GM19239 (cell line): Measurements from ENCODE around the gene SGMS1.
A peak's percentile ranks its signal among the peaks of the same experiment; 100 is the strongest.
"Not testable (repeated sequence)": the region's sequence is repeated elsewhere in the genome, so short reads cannot be mapped to it uniquely, and the experiment has no call there.

ENCODE experiments used
- DNase-seq: peaks from one replicate; pipeline ENCODE4 v3.0.0; 2011; ENCODE audit warnings: low spot score; ENCODE audit not compliant: insufficient read length
- FAIRE-seq: peaks from 2 replicates; lab custom pipeline; 2011; peaks lifted over from hg19 to GRCh38; lab: Jason Lieb, UNC

The SGMS1 gene

DNA sequence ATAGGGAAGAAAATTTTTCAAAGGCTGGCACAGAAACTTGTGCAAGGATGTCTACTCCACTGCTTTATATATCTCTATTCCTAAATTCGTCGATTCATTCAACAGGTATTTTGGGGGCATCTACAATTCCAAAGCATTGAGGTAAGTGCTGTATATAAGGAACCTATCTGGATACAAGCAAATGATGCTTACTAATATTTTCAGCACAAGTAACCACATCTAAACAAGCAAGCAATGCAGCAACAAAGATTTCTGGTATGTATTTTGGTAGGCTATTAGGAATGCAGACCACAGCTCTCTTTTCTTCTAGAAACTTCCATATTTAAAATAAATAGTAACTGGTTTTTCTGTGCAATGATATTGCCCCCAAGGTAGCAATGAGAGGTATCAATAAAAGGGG, 183.9 kb downstream of the SGMS1 start:
- no peak for DNase-seq

DNA sequence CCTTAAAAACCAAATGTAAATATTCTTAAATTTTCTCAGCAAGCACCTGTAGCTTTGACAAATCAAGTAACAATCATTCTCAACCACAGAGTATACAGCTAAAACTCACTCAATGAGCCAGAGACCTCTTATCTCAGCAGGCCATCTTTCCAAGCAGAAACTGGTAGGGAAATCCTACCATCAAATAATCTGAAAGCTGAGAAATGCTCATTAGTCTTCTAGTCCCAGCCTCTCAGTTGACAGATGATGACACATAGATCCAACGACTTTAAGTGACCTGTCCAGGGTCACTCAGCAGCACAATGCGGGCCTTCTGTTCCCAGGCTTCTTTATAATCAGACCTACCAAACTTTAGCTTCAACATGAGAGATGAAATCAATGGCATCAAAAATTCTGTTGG, 184.6 kb downstream of the SGMS1 start:
- FAIRE-seq: no peak
- DNase-seq: no peak

More for the DNA sequence above, 183.9 kb downstream of the SGMS1 start:
- no peak for FAIRE-seq

DNA sequence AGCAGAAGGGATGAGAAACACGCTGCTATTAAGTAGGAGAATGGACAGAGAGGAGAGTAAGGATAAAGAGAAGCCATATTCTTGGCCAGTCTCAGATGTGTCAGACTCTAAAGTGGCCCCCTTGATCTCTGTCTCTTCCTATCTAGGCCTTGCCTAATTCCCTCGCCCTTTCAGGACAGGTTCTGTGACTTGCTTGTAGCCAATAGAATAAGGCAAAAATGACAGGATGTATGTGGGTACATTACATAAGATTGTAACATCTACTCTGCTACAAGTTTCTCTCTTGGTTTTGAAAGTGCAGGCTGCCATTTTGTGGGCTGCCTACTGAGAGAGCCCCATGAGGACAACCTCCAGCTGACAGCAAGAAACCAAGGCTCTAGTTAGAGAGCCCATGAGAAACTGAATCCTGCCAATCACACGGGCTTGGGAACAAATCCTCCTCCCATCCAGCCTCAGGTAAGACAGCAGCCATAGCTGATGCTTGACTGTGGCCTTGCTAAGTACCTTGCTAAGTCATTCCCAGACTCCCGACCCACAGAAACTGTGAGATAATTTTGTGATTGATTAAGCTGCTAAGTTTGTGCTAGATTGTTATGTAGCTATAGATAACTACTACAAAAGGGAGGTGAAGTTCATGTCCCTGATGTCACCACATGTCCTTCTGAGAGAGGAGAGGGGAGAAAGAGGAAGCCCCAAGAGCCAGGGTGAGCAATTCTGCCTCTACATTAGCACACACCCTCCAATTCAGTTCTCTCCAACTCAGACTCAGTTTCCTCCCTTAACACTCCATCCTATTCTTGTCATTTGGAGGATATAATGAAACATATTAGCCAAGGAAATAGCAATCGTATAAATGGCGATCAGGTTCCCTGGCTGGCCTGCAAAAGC, 185.5 kb downstream of the SGMS1 start:
- peak; percentile 70 for FAIRE-seq
- no peak for DNase-seq

DNA sequence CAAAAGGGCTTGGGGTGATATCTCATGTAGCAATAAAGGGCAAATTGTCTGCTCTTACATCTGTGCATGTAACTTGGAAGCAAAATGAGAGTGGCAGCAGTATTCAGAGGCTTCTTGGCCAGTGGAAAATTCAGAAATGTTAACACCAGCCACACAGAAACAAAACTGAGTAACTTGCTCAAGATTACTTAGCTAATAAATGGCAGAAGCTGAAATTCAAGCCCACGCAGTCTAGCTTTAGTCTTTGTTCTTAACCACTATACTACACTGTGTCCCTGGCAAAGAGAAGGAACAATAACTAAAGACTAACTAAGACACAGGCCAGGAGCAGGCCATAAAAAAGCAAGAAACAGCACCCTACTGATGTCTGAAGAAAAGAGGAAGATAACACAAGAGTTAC, 186.5 kb downstream of the SGMS1 start:
- DNase-seq (no peak), FAIRE-seq (peak; percentile 78)

DNA sequence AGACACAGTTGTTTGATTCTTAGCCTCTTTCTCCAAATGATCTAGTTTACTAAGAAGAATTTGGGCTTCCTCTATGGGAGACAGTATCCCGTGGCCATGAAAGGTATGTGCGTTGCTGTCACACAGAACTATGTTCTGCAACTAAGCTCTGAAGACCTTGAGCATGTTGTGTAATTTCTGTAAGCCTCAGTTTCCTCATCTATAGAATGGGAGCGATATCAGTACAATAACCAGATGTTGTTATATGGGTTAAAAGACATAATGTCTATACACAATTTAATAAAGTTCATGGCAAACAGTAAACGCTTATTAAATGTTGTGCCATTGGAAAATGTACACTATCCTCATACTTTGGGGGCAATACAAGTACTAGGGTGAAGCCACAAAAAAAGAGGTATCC, 187.0 kb downstream of the SGMS1 start:
- DNase-seq (no peak), FAIRE-seq (peak; percentile 11)

DNA sequence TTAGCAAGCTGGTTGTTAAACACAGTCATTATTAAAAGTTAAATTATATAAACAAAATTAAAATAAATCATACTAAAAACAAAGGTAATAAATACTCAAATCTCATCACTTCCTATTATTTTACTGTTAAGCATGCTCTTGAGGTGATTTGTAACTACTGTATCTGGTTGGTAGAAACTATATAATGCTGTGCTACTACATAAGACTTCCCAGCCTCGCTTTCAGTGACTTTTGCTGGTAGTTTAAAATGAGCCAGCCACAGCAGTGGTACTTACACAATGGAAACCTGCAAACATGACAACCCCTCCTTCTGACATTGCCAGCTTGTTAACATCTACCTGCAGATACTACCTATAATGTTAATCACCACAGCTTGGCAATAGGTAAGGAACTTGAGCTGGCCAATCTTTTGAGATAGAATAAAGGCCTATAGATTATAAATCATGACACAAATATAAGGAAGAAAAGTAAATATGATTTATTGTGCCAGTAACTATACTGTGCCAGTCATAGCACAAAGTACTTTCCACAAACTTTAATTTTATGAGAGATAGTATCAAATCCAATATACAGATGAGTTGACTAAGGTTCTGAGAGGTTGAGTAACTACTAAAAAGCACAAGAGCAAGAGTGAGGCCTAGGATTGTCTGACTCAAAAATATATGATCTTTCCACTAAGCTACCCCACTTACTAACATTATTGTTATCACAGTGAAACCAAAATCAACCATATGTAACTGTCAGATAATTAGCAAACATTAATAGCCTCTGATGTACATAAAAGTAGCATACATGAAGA, 191.3 kb downstream of the SGMS1 start:
- FAIRE-seq (peak; percentile 80), DNase-seq (no peak)

DNA sequence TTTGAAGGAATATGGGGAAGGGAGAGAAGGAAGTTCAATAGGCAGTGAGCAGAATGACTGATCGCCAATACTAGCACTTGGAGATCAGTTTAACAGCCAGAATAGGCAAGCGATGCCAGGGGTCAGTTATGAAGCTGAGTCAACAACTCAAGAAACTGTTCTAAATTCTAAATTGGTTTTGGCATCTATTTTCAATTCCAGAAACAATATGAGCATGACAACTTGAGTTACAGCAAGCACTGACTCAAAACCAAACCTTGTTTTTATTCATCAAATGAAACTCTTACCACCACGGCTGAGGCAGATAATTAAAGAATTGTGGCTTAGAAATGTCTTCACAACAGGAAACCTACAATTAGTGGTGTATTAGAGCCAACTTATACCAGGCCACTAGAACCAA, 192.0 kb downstream of the SGMS1 start:
- DNase-seq (no peak), FAIRE-seq (peak; percentile 98)

DNA sequence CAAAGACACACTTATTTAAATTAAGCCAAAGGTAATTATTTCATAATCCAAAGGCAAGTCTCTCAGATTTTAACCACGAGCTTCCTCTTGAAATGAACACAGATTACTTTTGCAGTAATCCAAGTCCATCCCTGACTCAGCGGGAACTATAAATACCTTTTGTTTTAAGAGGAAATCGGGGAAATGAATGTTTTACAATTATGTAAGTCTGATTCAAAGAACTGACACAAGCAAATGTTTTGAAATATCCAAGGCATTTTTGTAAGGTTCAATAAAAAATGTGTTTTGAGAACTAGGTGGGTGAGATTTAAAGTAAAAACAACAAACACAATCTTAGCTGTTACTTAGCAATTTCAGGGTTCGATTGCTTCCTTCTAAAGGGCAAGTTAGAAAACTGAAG, 192.6 kb downstream of the SGMS1 start:
- DNase-seq: no peak
- no peak for FAIRE-seq

DNA sequence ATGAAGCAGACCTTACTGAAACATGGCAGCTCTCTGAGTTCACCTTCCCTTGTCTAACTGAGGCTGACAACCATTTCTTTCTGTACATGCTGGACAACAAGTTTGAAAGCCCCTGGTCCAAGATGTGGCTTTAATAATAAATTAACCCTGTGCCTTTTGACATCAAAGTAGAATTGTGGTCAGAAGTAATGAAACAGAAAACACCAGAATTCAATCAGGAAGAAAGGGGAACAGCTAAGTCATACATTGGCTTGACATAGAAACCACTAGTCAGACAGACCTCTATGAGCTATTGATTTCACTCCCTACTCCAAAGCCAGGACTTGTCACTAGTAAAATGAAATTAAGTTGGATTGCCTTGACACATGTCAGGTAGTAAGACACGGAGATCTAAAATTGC, 197.3 kb downstream of the SGMS1 start:
- FAIRE-seq (peak; percentile 96), DNase-seq (peak; percentile 21)

DNA sequence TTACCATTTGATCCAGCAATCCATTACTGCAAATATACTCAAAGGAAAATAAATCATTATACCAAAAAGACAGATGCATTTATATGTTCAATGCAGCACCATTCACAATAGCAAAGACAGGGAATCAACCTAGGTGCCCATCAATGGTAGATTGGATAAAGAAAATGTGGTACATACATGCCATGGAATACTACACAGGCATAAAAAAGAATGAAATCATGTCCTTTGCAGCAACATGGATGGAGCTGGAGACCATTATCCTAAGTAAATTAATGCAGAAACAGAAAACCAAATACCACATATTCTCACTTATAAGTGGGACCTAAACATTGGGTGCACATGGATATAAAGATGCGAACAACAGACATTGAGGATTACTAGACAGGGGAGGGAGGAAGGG, 198.5 kb downstream of the SGMS1 start:
- not testable (repeated sequence) for DNase-seq
- FAIRE-seq: peak; percentile 47

DNA sequence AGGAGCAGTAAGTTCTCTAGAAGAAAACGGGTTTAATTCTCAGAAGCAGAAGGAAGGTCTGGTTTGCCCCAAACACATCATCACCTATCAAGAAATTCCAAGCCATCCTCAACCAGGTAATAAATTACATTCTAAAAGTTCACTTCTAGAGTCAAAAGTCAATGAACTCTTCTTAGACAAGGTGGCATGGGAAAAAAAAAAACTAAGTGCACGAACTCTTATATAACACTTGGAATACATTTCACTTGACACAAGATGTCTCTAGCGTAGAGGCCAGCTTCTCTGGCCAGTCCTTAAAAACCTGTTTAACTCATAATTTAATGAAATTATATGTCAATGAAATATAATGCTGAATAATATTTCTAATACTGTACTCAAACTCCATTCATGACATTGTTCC, 200.3 kb downstream of the SGMS1 start:
- DNase-seq: no peak
- FAIRE-seq: no peak

DNA sequence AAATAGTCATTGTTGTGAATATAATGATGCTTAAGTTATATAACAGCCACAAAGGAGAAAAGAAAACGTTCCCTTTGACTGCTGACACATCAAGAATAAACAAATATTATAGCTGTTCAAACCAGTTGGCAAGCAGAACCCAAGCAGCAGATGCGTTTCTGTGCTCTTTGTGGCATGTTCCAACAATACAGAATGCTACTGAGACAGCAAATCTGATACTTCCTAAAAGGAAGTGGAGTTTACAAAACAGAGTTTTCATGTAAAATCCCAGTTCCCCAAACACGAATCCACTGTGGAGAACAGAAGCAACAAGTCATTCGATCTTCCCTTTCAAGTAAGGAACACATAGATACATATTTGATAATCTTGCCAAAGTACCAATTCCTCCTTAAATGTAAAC, 201.5 kb downstream of the SGMS1 start:
- FAIRE-seq (peak; percentile 71), DNase-seq (no peak)

DNA sequence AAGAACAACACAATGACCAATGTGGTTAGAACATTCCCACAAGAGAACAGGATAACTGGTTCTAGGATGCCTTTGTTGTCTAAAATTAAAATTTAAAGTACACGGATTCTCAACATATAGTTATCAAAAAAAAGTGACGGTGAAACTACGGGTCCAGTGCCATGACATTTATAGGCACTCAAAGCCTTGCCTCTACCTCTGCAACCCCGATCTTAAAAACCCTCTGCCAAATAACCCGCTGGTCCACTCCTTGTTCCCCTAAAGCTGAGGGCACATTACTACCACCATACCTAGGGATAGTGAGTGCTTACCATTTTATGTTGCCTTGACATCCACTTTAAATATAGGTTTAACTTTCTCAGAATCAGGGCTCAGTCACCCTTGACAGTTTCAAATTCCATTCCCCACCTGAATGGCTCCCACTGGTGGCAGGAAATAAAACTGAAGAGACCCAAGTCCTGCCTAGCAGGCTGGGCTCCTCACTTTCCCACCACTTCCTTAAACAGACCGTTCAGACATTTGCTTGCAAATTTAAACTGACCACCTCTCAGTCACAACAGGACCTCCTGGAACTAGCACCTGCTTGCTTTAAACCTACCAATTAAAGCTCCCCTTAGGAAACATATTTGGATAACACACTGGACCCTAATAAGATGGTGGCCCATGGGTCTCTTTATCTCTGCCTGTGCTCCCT, 202.6 kb downstream of the SGMS1 start:
- peak; percentile 36 for DNase-seq
- FAIRE-seq: peak; percentile 89

DNA sequence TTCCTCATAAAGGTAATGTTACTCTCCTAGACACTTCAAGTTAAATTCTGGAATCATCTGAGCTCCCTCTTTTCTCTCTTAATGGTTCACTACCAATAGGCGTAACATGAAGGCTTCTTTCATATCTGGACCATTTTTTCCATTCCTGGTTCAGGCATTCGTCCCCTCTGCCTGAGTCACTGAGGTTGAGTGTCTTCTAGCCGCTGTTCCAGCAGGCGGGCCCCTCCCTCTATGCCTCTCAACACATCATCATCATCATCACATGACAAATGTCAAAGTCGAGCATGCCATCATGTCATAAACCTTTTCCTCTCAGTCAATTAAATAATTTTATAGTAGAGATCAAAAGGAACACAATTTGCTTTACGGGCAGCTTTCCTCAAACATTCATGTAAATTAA, 203.6 kb downstream of the SGMS1 start:
- no peak for FAIRE-seq
- no peak for DNase-seq

DNA sequence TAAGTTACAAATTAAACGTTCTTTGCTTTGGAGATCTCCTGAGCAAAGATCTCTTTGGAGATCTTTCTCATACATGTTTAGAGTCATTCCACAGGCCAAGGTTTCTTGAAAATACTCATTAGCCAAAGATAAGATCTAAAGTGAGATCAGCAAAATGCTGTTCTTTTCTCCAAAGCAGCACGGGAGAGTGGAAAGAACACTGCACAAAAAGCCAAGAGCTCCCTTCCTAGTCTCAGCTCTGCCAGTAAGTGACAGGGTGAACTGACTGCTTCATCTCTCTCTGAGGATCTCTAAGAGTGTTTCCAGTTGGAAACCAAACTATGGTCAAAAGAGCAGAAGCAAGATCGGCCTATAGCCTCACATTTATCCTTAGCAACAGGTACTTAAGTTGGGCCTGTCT, 204.0 kb downstream of the SGMS1 start:
- DNase-seq (no peak), FAIRE-seq (no peak)

DNA sequence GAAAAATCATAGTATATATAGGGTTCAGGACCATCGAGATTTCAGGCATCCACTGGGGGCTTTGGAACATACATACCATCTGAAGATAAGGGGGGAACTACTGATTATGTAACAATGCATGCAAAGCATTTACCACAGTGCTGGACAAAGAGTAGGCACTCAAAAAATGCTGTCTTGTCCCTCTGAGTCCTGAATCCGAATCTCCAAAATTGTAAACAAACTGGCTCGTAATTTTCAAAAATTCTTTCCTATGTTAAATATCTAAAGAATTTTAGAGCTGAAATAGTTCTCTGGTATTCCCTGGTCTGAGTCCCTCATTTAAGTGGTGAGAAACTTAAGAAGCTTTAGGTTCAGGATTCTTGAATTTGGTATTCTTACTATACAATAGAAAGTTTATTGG, 204.7 kb downstream of the SGMS1 start:
- DNase-seq (no peak), FAIRE-seq (no peak)

DNA sequence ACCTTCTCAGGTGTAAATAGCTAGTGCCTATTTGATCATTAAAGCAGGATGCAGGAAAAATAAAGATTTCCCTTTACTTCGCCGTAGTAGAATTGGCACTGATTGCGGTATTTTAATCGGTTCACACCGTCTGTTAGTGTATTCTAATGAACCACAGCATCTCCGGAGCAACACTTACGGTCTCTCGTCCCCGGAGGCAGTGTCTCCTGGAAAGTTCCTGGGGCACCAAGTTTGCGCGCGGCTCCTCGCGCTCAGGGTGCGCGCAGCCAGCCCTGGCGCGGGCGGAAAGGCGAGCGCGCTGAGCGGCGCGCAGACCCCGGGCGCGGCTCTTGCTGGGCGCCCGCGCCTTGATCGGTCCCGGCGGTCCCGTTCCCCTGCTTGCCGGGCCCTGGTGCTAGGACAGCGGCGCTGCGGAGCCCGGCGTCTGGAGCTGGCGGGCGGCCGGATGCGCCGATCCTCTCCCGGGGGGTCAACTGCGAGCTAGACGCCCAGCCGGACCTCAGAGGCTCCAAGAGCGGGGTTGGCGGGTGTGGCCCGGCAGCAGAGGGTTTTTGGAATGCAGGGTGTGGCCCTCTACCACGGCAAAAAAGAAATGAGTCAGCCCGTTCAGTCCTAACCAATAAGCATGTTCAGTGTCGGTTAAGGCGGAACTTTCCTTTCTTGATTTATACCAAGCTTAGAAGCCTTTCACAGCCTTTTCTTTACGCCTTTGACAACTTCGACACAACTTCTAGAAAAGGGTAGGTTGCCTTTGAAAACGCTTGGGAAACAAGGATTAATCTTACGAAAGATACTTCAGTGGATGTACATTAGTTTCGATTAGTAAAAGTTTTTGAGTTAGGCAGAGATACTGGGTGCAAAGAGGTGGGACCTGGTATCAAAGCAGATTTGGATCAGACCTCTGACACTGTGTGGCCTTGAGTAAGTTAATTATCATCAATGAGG, 205.6 kb downstream of the SGMS1 start:
- FAIRE-seq (peak; percentile 99), DNase-seq (peak; percentile 55)

DNA sequence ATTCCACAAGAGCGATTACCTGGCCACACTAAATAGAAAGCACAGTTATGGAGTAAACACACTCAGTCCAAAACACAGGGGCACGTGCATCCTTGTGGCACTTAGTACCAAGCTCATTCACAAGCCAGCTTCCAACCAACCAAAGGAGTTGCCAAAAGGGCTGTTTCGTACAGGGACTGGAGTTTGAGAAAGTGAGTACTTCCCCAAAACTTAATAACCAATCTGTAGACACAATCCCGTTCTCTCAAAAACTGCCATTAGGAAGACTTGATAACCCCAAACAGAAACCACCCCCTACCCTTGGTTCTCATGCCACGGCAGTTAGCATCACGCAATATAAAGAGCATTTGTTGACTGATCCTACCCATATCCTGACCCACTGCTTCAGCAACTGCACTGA, 206.3 kb downstream of the SGMS1 start:
- FAIRE-seq (peak; percentile 77), DNase-seq (no peak)

DNA sequence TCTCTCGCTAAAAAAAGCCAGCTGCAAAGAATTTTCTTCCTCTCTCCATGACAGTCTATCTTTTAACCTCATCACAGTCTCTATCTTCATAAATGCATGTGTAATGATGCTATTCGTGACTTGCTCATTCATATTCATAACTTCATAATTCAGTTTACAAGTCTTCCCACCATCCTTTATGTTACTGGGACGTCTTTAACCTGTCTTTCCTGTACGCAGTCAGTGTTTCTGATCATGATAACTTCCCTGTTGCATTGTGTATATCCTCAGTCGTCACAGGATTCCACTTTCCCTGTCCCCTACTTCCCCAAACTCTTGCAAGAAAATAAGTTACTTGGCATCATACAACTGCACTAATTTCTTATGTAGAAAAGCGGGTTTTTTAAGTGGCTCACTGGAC, 206.9 kb downstream of the SGMS1 start:
- peak; percentile 62 for FAIRE-seq
- no peak for DNase-seq
